K562 (cell line): ENCODE measurements around the gene MEF2C. TPM values are rescaled to one million over a fixed set of nuclear protein-coding genes. Genes with fewer than 3 reads are reported as not detected.
A peak's percentile ranks its signal among the peaks of the same experiment; 100 is the strongest.

Experiments
- ATAC-seq: fragments of 200-7000 bp; cut with Tn5 transposase; 3 replicates; pipeline ENCODE4 v1.9.1; 2020; ENCODE audit warnings: moderate library complexity
- BruUV-seq: library from RNA; stranded (reverse); fragments of 400-500 nt; replicated peaks from 2 replicates; lab custom pipeline; 2021; lab: Mats Ljungman, UMichigan
- CTCF ChIA-PET: fragments of 300-600 bp; formaldehyde crosslinking; extraction: SDS; loops from one replicate; lab custom pipeline; 2021; ENCODE audit warnings: low intra/inter-chr PET ratio; lab: Yijun Ruan, JAX
- POLR2A ChIA-PET: fragments of 300-600, 350-650 bp; sonication (Branson Sonifier 250); formaldehyde crosslinking; extraction: SDS; loops from one replicate; lab custom pipeline; 2021; ENCODE audit warnings: antibody characterized with exemption, inconsistent platforms; lab: Yijun Ruan, JAX
- DNase-seq, 4 experiments: peaks; one replicate each; pipeline versions ENCODE4 v3.0.0 to v3.0.0-alpha.2; 2011 to 2018; ENCODE audit warnings: low spot score in 3 of 4, mixed read lengths in 3 of 4; ENCODE audit errors: extremely low read depth in 1 of 4
- FAIRE-seq: peaks from 2 replicates; lab custom pipeline; 2011; peaks lifted over from hg19 to GRCh38; lab: Jason Lieb, UNC
- H2AFZ ChIP-seq: 2 replicates; pipeline ENCODE4 v1.6.0; 2011; ENCODE audit warnings: low read depth, low read length, control low read depth, inconsistent platforms
- H3K27ac ChIP-seq: fragments of 200-600 bp; 3 replicates; pipeline ENCODE4 v1.8.0; 2011; ENCODE audit warnings: low read depth, mild to moderate bottlenecking, control low read depth, inconsistent platforms, low read length, moderate library complexity, mixed read lengths; ENCODE audit errors: extremely low read depth
- H3K27me3 ChIP-seq, 2 experiments: fragments of 300-600 bp in 1 of 2; 2 replicates in 1 of 2; 3 replicates in 1 of 2; pipeline versions ENCODE4 v1.6.0 to v1.8.0; 2011; ENCODE audit warnings: inconsistent platforms in 2 of 2, low read length in 2 of 2, mild to moderate bottlenecking in 1 of 2, mixed read lengths in 1 of 2, moderate library complexity in 1 of 2; ENCODE audit not compliant: control insufficient read depth in 2 of 2, insufficient read depth in 2 of 2
- H3K36me3 ChIP-seq: fragments of 300-600 bp; 3 replicates; pipeline ENCODE4 v1.8.0; 2011; ENCODE audit warnings: mild to moderate bottlenecking, low read length, inconsistent platforms; ENCODE audit not compliant: control insufficient read depth, insufficient read depth
- H3K4me1 ChIP-seq, 2 experiments: fragments of 200-600 bp in 1 of 2; replicated peaks in 1 of 2; 2 replicates in 1 of 2; 3 replicates in 1 of 2; pipeline versions ENCODE4 v1.5.1 to v1.8.0; 2011; ENCODE audit warnings: inconsistent platforms in 2 of 2, low read length in 2 of 2, mild to moderate bottlenecking in 1 of 2, mixed read lengths in 1 of 2, moderate library complexity in 1 of 2; ENCODE audit not compliant: control insufficient read depth in 2 of 2, insufficient read depth in 2 of 2
- H3K4me2 ChIP-seq: 2 replicates; pipeline ENCODE4 v1.6.1; 2011; ENCODE audit warnings: low read length, control low read depth, inconsistent platforms, mixed read lengths; ENCODE audit not compliant: insufficient read depth
- H3K4me3 ChIP-seq: fragments of 200-600 bp; sonication (generic), shearing (Covaris generic); 2 replicates; pipeline ENCODE4 v1.5.1; 2016; ENCODE audit warnings: control low read depth, inconsistent platforms
- H3K79me2 ChIP-seq: fragments of 200-600 bp; 3 replicates; pipeline ENCODE4 v1.8.0; 2011; ENCODE audit warnings: low read length, inconsistent platforms; ENCODE audit not compliant: control insufficient read depth, insufficient read depth
- H3K9ac ChIP-seq, 2 experiments: 2 replicates each; pipeline versions ENCODE4 v1.6.0 to v1.6.1; 2011; ENCODE audit warnings: low read depth in 2 of 2, low read length in 2 of 2, control low read depth in 1 of 2, inconsistent platforms in 1 of 2, mild to moderate bottlenecking in 1 of 2, mixed read lengths in 1 of 2; ENCODE audit not compliant: insufficient read depth in 1 of 2
- H3K9me1 ChIP-seq: one replicate; pipeline ENCODE4 v1.6.0; 2011; ENCODE audit warnings: inconsistent platforms, mild to moderate bottlenecking, low read length, moderate library complexity; ENCODE audit not compliant: control insufficient read depth, insufficient read depth
- H3K9me3 ChIP-seq: replicated peaks from 2 replicates; pipeline ENCODE4 v1.5.1; 2011; ENCODE audit warnings: low read depth, low read length, inconsistent platforms; ENCODE audit not compliant: control insufficient read depth, insufficient read depth
- H4K20me1 ChIP-seq: replicated peaks from 2 replicates; pipeline ENCODE4 v1.6.1; 2011; ENCODE audit warnings: low read length, inconsistent platforms, mixed read lengths; ENCODE audit not compliant: control insufficient read depth, insufficient read depth
- ADNP ChIP-seq: fragments of 200-800 bp; sonication (Bioruptor generic); IDR thresholded peaks from 2 replicates; pipeline ENCODE4 v1.6.1; 2016; ENCODE audit warnings: missing genetic modification characterization, missing compliant biosample characterization
- ATF1 ChIP-seq, 2 experiments: fragments of 450-650 bp in 1 of 2; IDR thresholded peaks; 2 replicates each; pipeline ENCODE4 v1.6.1; 2016; ENCODE audit warnings: missing compliant biosample characterization in 1 of 2, missing genetic modification characterization in 1 of 2
- BHLHE40 ChIP-seq: IDR thresholded peaks from 2 replicates; pipeline ENCODE4 v1.6.1; 2011; ENCODE audit warnings: low read length, improper control_type of control experiment
- DEAF1 ChIP-seq: fragments of 450-650 bp; formaldehyde crosslinking; IDR thresholded peaks from 2 replicates; pipeline ENCODE4 v1.4.0; 2020; ENCODE audit warnings: mild to moderate bottlenecking, moderate library complexity
- FOXO4 ChIP-seq: fragments of 450-650 bp; formaldehyde crosslinking; IDR thresholded peaks from 2 replicates; pipeline ENCODE4 v1.4.0; 2020; ENCODE audit warnings: mild to moderate bottlenecking, moderate library complexity
- KLF16 ChIP-seq: IDR thresholded peaks from 2 replicates; pipeline ENCODE4 v1.6.1; 2016; ENCODE audit warnings: antibody characterized with exemption
- RB1 ChIP-seq: fragments of 450-650 bp; IDR thresholded peaks from 2 replicates; pipeline ENCODE4 v1.6.1; 2017; ENCODE audit warnings: low read depth, mild to moderate bottlenecking
- SIN3B ChIP-seq: fragments of 450-650 bp; IDR thresholded peaks from 2 replicates; pipeline ENCODE4 v1.6.1; 2017; ENCODE audit warnings: low read depth, mild to moderate bottlenecking, moderate library complexity
- TFAP4 ChIP-seq: sonication (generic); formaldehyde crosslinking; IDR thresholded peaks from 2 replicates; pipeline ENCODE4 v1.8.0; 2022; ENCODE audit warnings: missing genetic modification reagents, mild to moderate bottlenecking, moderate library complexity, borderline replicate concordance
- ZFPM2 ChIP-seq: fragments of 250-450 bp; sonication (Bioruptor Pico); IDR thresholded peaks from 2 replicates; pipeline ENCODE4 v1.5.1; 2022; ENCODE audit warnings: mild to moderate bottlenecking
- ZNF121 ChIP-seq: sonication (generic); formaldehyde crosslinking; conservative IDR thresholded peaks from 2 replicates; pipeline ENCODE4 v1.8.0; 2022; ENCODE audit warnings: missing genetic modification reagents
- ZNF146 ChIP-seq: IDR thresholded peaks from one replicate; pipeline ENCODE4 v1.6.1; 2018; ENCODE audit warnings: missing compliant biosample characterization; ENCODE audit not compliant: unreplicated experiment
- WGBS: fragments of 100-300 bp; shearing (Covaris generic); methylation state at CpG from one replicate; pipeline ENCODE4 v1.1.6; 2016; ENCODE audit warnings: low coverage, mixed read lengths; ENCODE audit not compliant: insufficient coverage; ENCODE audit errors: missing lambda C conversion rate; 5-methylcytosine and 5-hydroxymethylcytosine counted together
- in situ Hi-C: fragments of 300-500 bp; cut with MboI; formaldehyde crosslinking; loops from 4 replicates; pipeline ENCODE4 v1.15.0; 2018; ENCODE audit warnings: inconsistent platforms, mixed read lengths
- intact Hi-C: fragments of 100-400 bp; cut with micrococcal nuclease; formaldehyde crosslinking; loops from 2 replicates; pipeline ENCODE4 v1.14.2; 2022
- polyA plus RNA-seq, 8 experiments: library from polyadenylated mRNA; depleted of rRNA in 4 of 8; stranded (reverse) in 5 of 8; unstranded in 3 of 8; fragments of >200 nt; fragmentation: Nextera tagmentation in 2 of 8; fragmentation: Illumina TruSeq in 1 of 8; extraction: Ambion mirVana in 2 of 8; extraction: Trizol in 1 of 8; gene quantifications; 2 replicates each; pipeline versions ENCODE4 v1.2.1 to v1.2.3, GENCODE V29; 2011 to 2014; ENCODE audit warnings: inconsistent platforms in 1 of 8, missing spikeins in 1 of 8
- total RNA-seq, 7 experiments: library from RNA; depleted of rRNA in 6 of 7; stranded (reverse); fragments of >200 nt in 6 of 7; fragmentation: Illumina TruSeq in 2 of 7; extraction: Trizol in 2 of 7; gene quantifications; 2 replicates each; pipeline versions ENCODE4 v1.2.1 to v1.2.3, GENCODE V29; 2011 to 2021; ENCODE audit warnings: low replicate concordance in 1 of 7
- TF ChIP-seq, protein P1 (sequence below), 3 experiments: IDR thresholded peaks in 2 of 3; conservative IDR thresholded peaks in 1 of 3; 2 replicates each; pipeline ENCODE4 v1.5.1; 2011 to 2012; ENCODE audit warnings: low read length in 3 of 3, mild to moderate bottlenecking in 3 of 3, control low read depth in 2 of 3, improper control_type of control experiment in 1 of 3, inconsistent platforms in 1 of 3, low read depth in 1 of 3, mixed read lengths in 1 of 3, moderate library complexity in 1 of 3; ENCODE audit not compliant: insufficient read depth in 2 of 3

Gene MEF2C
- total and polyA plus RNA-seq, 9 of the 15 experiments (the other 6 are each of a cell fraction or from before 2014, with no cell fraction given), result 25.1 to 67.8 (median 58.3) TPM

- Histone ChIP-seq H3K79me2 (no peaks in the 10 kb centered on the region), H3K4me3 (no peak overlapping the region), H2AFZ (peak overlapping the region; percentile 69), H3K9me1 (no peaks in the 10 kb centered on the region), H3K27ac (no peak overlapping the region), H4K20me1 (no peaks in the 10 kb centered on the region), H3K9ac (no peak overlapping the region), H3K9me3 (no peaks in the 10 kb centered on the region), H3K4me1 (peaks cover 0 to 14% of the 10 kb centered on the region in 2 experiments; a peak in 2 of 5 replicates), H3K27me3 (peaks cover 51 to 69% of the 10 kb centered on the region in 2 experiments), H3K4me2 (peak overlapping the region; percentile 44), H3K36me3 (no peaks in the 10 kb centered on the region)
- BruUV-seq, result no TSS peak
- ChIA-PET POLR2A (interaction anchor here (1.6 kb wide), 1 partner anchor 14 kb away, joined by 3 read pairs; no protein-coding TSS in a partner anchor), CTCF (interaction anchor here (0.5 to 1.8 kb wide), 5 partner anchors 902 to 1509 kb away, joined by 3 to 6 read pairs (median 3); no protein-coding TSS in a partner anchor)
- FAIRE-seq (peak; percentile 81), ATAC-seq (peak; percentile 93), DNase-seq (peak; percentile 73 to 79 (median 75))
- intact Hi-C loops, result loop anchor here (2.0 to 10.0 kb wide), 2 partner anchors 910 to 1276 kb away; partner anchors contain the start of gene CCNH
- WGBS, result 30% methylated on average over 44 of the region's 47 CpGs
- in situ Hi-C loops, result loop anchor here (5.0 kb wide), 1 partner anchor 908 kb away; no protein-coding TSS in a partner anchor
- TF ChIP-seq ADNP (tag), result no peak
- peak; percentile 61 for TF ChIP-seq TFAP4 (CRISPR knock-in tag)
- no peak for TF ChIP-seq FOXO4 (CRISPR knock-in tag)
- no peak for TF ChIP-seq ZNF121
- TF ChIP-seq, protein P1, sequence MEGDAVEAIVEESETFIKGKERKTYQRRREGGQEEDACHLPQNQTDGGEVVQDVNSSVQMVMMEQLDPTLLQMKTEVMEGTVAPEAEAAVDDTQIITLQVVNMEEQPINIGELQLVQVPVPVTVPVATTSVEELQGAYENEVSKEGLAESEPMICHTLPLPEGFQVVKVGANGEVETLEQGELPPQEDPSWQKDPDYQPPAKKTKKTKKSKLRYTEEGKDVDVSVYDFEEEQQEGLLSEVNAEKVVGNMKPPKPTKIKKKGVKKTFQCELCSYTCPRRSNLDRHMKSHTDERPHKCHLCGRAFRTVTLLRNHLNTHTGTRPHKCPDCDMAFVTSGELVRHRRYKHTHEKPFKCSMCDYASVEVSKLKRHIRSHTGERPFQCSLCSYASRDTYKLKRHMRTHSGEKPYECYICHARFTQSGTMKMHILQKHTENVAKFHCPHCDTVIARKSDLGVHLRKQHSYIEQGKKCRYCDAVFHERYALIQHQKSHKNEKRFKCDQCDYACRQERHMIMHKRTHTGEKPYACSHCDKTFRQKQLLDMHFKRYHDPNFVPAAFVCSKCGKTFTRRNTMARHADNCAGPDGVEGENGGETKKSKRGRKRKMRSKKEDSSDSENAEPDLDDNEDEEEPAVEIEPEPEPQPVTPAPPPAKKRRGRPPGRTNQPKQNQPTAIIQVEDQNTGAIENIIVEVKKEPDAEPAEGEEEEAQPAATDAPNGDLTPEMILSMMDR (IDR thresholded peaks at IDR 0.05 in 2 of 3, conservative IDR thresholded peaks at IDR 0.05 in 1 of 3; ENCODE audit: insufficient read depth in 2 of 3, low read depth in 1 of 3, low read length in 3 of 3), result peak; percentile 86 to 94 (median 92)
- no peak for TF ChIP-seq ZNF146 (CRISPR knock-in tag)
- 0 out of 2 replicates have a peak, but pooled peaks have one; percentile 28 for TF ChIP-seq KLF16
- TF ChIP-seq ATF1 (CRISPR knock-in tag; IDR thresholded peaks at IDR 0.05), result no peak
- 0 out of 2 replicates have a peak, but pooled peaks have one; percentile 12 for TF ChIP-seq ATF1 (tag; IDR thresholded peaks at IDR 0.05)
- 0 out of 2 replicates have a peak, but pooled peaks have one; percentile 23 for TF ChIP-seq BHLHE40
- no peak for TF ChIP-seq SIN3B
- TF ChIP-seq DEAF1 (CRISPR knock-in tag), result peak; percentile 75; the same call in 1 of the 2 replicates
- no peak for TF ChIP-seq ZFPM2
- TF ChIP-seq RB1, result peak; percentile 73
Observed at GRCh38 chr5:88690409-88691229, 192.4 kb downstream of the MEF2C start.
